Germinal center (tissue), 1 donor: Measurements from ENCODE around the gene RNLS.
"Not testable (repeated sequence)": the region's sequence is repeated elsewhere in the genome, so short reads cannot be mapped to it uniquely, and the experiment has no call there.

ENCODE experiments used
- DNase-seq: peaks from one replicate; pipeline ENCODE4 v3.0.0; 2012; ENCODE audit warnings: mixed read lengths, low spot score

The RNLS gene

GRCh38 chr10:88386821-88387773 lies 196.0 kb downstream of the RNLS start:
- peak; percentile 78 for DNase-seq

- DNase-seq = no peak
Observed at GRCh38 chr10:88386204-88386788, 196.8 kb downstream of the RNLS start.

- peak; percentile 62 for DNase-seq
Observed at GRCh38 chr10:88385601-88386203, 197.4 kb downstream of the RNLS start.

- no peak for DNase-seq
Observed at GRCh38 chr10:88383276-88383675, 199.8 kb downstream of the RNLS start.

GRCh38 chr10:88382699-88383098 lies 200.4 kb downstream of the RNLS start:
- no peak for DNase-seq

GRCh38 chr10:88379575-88379974 lies 203.5 kb downstream of the RNLS start:
- DNase-seq = no peak

GRCh38 chr10:88377510-88377909 lies 205.6 kb downstream of the RNLS start:
- DNase-seq = no peak

GRCh38 chr10:88374392-88375175 lies 208.5 kb downstream of the RNLS start:
- DNase-seq = no peak

GRCh38 chr10:88372881-88373592 lies 210.1 kb downstream of the RNLS start:
- DNase-seq = no peak

- DNase-seq = no peak
Observed at GRCh38 chr10:88372051-88372715, 210.9 kb downstream of the RNLS start.

GRCh38 chr10:88370713-88371112 lies 212.4 kb downstream of the RNLS start:
- no peak for DNase-seq

- DNase-seq = no peak
Observed at GRCh38 chr10:88366772-88367171, 216.3 kb downstream of the RNLS start.

GRCh38 chr10:88361995-88362807 lies 220.9 kb downstream of the RNLS start:
- no peak for DNase-seq

- DNase-seq = no peak
Observed at GRCh38 chr10:88361494-88361893, 221.6 kb downstream of the RNLS start.

- DNase-seq = not testable (repeated sequence)
Observed at GRCh38 chr10:88355750-88356149, 227.4 kb downstream of the RNLS start.

GRCh38 chr10:88347597-88348304 lies 235.4 kb downstream of the RNLS start:
- DNase-seq = no peak

GRCh38 chr10:88347022-88347421 lies 236.1 kb downstream of the RNLS start:
- DNase-seq = no peak

GRCh38 chr10:88346144-88346977 lies 236.8 kb downstream of the RNLS start:
- DNase-seq = no peak
